ENCODE data around the gene CTDSP1. TPM values are rescaled to one million over a fixed set of nuclear protein-coding genes. Genes with fewer than 3 reads are reported as not detected.

The CTDSP1 gene
- total and polyA plus RNA-seq, 3 donors from 2014 or later = 60.7 to 87.3 (median 65.2) TPM

DNA sequence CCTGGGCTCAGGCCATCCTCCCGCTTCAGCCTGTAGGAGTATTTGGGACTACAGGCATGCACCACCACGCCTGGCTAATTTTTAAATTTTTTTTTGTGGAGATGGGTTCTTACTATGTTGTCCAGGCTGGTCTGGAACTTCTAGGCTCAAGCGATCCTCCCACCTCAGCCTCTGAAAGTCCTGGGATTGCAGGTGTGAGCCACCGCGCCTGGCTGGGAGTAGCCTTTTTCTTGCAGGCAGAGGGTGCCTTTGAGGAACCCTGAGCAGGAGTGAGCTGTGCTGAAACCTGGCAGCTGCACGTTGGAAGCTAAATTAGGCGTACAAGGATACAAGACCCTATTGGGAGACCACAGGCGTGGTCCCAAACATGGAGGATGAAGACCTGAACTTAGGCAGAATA lies 8.0 kb downstream of the CTDSP1 start:
- DNase-seq = no peak
- TF ChIP-seq, protein P1, sequence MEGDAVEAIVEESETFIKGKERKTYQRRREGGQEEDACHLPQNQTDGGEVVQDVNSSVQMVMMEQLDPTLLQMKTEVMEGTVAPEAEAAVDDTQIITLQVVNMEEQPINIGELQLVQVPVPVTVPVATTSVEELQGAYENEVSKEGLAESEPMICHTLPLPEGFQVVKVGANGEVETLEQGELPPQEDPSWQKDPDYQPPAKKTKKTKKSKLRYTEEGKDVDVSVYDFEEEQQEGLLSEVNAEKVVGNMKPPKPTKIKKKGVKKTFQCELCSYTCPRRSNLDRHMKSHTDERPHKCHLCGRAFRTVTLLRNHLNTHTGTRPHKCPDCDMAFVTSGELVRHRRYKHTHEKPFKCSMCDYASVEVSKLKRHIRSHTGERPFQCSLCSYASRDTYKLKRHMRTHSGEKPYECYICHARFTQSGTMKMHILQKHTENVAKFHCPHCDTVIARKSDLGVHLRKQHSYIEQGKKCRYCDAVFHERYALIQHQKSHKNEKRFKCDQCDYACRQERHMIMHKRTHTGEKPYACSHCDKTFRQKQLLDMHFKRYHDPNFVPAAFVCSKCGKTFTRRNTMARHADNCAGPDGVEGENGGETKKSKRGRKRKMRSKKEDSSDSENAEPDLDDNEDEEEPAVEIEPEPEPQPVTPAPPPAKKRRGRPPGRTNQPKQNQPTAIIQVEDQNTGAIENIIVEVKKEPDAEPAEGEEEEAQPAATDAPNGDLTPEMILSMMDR (IDR thresholded peaks at IDR 0.05) = no peak
- no peak for TF ChIP-seq POLR2A (IDR thresholded peaks at IDR 0.05)
- intact Hi-C loops (cut with DNase I; ENCODE audit: low total_unique reads) = loop anchor here (10.0 kb wide), 1 partner anchor 147 kb away; no protein-coding TSS in a partner anchor
- 36 to 56% methylated on average over 8 of the region's 8 CpGs for WGBS, 2 donors
- Histone ChIP-seq H3K36me3 (ENCODE audit: low read depth, missing control alignments) (no peaks in the 10 kb centered on the region), H3K4me3 (no peak overlapping the region), H3K27ac (peak overlapping the region in 1 of 2 donors; percentile 90), H3K9me3 (no peaks in the 10 kb centered on the region), H3K27me3 (no peaks in the 10 kb centered on the region), H3K4me1 (peaks cover 27% of the 10 kb centered on the region)

DNA sequence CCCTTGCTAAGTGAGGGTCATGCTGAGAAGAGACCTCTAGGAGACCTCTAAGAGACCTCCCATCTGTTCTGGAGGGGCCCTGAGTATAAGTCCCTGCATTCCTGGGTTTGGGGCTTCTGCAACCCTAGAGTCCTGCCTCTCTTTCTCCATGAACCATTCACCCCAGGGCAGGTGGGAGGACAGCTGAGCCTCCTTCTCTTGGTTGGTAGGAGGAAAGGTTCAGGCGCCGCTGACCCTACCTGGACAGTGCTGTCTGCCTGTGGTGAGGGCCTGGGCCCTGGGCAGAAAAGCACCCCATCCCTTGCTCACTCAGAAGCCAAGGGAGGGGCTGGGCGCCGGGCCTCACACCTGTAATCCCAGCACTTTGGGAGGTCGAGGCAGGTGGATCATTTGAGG lies 18.7 kb downstream of the CTDSP1 start:
- H3K27me3 ChIP-seq = no peaks in the 10 kb centered on the region
- H3K27ac ChIP-seq = no peak overlapping the region
- intact Hi-C loops (cut with DNase I; ENCODE audit: low total_unique reads) = no loop called here
- H3K4me3 ChIP-seq = no peak overlapping the region
- H3K36me3 ChIP-seq (ENCODE audit: low read depth, missing control alignments) = no peaks in the 10 kb centered on the region
- no peak for DNase-seq
- no peaks in the 10 kb centered on the region for H3K4me1 ChIP-seq
- no peaks in the 10 kb centered on the region for H3K9me3 ChIP-seq
- WGBS, 2 donors = 90 to 92% methylated on average over 4 to 5 of the region's 5 CpGs
- no peak for TF ChIP-seq POLR2A (IDR thresholded peaks at IDR 0.05)
- TF ChIP-seq, protein P1 (IDR thresholded peaks at IDR 0.05) = no peak

DNA sequence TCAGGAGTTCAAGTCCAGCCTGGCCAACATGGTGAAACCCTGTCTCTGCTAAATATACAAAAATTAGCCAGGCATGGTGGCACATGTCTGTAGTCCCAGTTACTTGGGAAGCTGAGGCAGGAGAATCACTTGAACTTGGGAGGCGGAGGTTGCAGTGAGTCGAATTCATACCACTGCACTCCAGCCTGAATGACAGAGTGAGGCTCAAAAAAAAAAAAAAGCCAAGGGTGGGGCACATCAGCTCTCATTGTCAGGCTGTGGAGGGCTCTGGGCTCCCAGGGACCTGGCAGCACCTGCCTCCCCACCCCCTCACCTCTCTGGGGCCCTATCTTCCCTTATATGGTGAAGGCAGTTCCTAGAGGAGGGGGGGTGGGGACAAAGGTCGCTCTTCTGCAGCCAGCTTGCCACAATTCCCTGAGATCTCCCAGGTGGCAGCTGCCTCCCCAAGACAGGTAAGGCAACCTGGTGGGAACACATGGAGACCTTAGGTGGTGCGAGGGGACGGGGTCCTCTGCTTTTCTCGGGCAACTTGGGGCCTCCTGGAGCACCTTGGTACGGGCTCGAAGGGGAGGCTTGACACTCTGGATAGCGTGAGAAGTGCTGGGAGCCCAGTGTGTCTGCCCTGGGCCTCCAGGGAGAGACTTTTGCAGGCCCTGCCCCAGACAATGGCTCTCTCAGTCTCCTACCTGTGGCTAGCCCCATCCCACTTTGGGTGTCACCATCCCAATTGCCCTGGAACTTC lies 19.2 kb downstream of the CTDSP1 start, which contains the start of gene VIL1:
TSS of gene VIL1 (plus strand) at position 407 of the 742 bp plus-strand sequence. CDS start 4,656 bp downstream, outside the sequence.
- 92 to 100% methylated on average over 6 to 9 of the region's 9 CpGs for WGBS, 2 donors
- TF ChIP-seq, protein P1 (IDR thresholded peaks at IDR 0.05) = no peak
- TF ChIP-seq POLR2A (IDR thresholded peaks at IDR 0.05) = no peak
- no peaks in the 10 kb centered on the region for H3K9me3 ChIP-seq
- no peaks in the 10 kb centered on the region for H3K27me3 ChIP-seq
- no peak within 1 kb of the TSS for H3K4me3 ChIP-seq
- no peaks in the 10 kb centered on the region for H3K36me3 ChIP-seq (ENCODE audit: low read depth, missing control alignments)
- no peak within 1 kb of the TSS for H3K27ac ChIP-seq
- no peaks in the 10 kb centered on the region for H3K4me1 ChIP-seq
- intact Hi-C loops (cut with DNase I; ENCODE audit: low total_unique reads) = no loop called here
- DNase-seq = no peak

DNA sequence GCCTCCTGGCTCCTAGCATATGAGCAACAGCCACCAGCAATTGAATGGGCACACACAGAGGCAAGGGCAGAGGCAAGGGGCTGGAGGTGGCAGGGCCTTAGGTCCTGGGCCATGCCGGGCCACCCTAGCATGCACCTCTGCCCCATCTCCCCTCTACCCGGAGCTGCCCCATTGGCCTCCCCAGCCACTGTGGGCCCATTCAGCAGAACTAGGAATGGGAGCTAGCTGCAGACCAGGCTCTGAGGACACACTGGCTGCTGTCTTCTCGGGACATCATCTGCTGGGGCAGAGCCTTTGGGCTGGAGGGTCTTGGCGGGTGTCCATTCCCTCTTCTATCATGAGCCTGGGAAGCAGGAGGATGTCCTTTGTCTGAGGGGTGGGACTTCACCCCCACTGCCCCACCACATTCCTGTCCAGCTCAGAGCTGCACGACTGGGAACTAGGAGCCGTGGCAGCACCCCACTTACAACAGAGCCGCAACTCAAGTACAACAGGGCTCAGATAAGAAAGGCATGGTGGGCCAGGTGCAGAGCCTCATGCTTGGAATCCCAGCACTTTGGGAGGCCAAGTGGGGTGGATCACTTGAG lies 20.1 kb downstream of the CTDSP1 start:
- no peaks in the 10 kb centered on the region for H3K36me3 ChIP-seq (ENCODE audit: low read depth, missing control alignments)
- no peak overlapping the region for H3K27ac ChIP-seq
- intact Hi-C loops (cut with DNase I; ENCODE audit: low total_unique reads) = no loop called here
- no peak overlapping the region for H3K4me3 ChIP-seq
- H3K4me1 ChIP-seq = no peaks in the 10 kb centered on the region
- no peak for DNase-seq
- TF ChIP-seq, protein P1 (IDR thresholded peaks at IDR 0.05) = no peak
- H3K27me3 ChIP-seq = no peaks in the 10 kb centered on the region
- no peaks in the 10 kb centered on the region for H3K9me3 ChIP-seq
- 82 to 86% methylated on average over 4 to 7 of the region's 7 CpGs for WGBS, 2 donors

Measured in testis (tissue), 3 donors.